Measurements from ENCODE around the gene HAGH. TPM values are rescaled to one million over a fixed set of nuclear protein-coding genes. Genes with fewer than 3 reads are reported as not detected.

The HAGH gene
- total and polyA plus RNA-seq, 9 of the 15 experiments (the other 6 are each of a cell fraction or from before 2014, with no cell fraction given) = 0.46 to 35.1 (median 16.8) TPM

- no peak for TF ChIP-seq ZFP1 (CRISPR knock-in tag; IDR thresholded peaks at IDR 0.05)
- no peak for TF ChIP-seq MEF2D (tag; conservative IDR thresholded peaks at IDR 0.05; ENCODE audit: low read depth)
- TF ChIP-seq SMAD3 (CRISPR knock-in tag; conservative IDR thresholded peaks at IDR 0.05) = no peak
- no peak for TF ChIP-seq GTF3C2 (IDR thresholded peaks at IDR 0.05; ENCODE audit: borderline replicate concordance, extremely low read depth, insufficient read length)
- TF ChIP-seq YY1 (IDR thresholded peaks at IDR 0.05; ENCODE audit: borderline replicate concordance in 1 of 3, control insufficient read depth in 1 of 3, extremely low read depth in 1 of 3, insufficient read depth in 3 of 3, insufficient read length in 1 of 3, insufficient replicate concordance in 2 of 3, low read depth in 1 of 3, low read length in 2 of 3) = peak in 2 of 3 experiments; percentile 71 to 84
- no peak for TF ChIP-seq TAF7 (tag; IDR thresholded peaks at IDR 0.05)
- peak; percentile 99 for TF ChIP-seq VEZF1 (CRISPR knock-in tag; IDR thresholded peaks at IDR 0.05)
- TF ChIP-seq FOXP1 (CRISPR knock-in tag; IDR thresholded peaks at IDR 0.05) = no peak; the same call in 1 of the 2 replicates
- no peak for TF ChIP-seq HNRNPH1 (optimal IDR thresholded peaks at IDR 0.05; ENCODE audit: low read depth, low read length)
- TF ChIP-seq TEAD1 (CRISPR knock-in tag; IDR thresholded peaks at IDR 0.05) = peak in 1 of 2 experiments; percentile 7; a peak in 1 of 4 replicates
- peak; percentile 65; the same call in 1 of the 2 replicates for TF ChIP-seq SIN3B (IDR thresholded peaks at IDR 0.05; ENCODE audit: low read depth)
- TF ChIP-seq RBM15 (IDR thresholded peaks at IDR 0.05; ENCODE audit: insufficient read depth, low read length) = no peak
- TF ChIP-seq THAP12 (CRISPR knock-in tag; IDR thresholded peaks at IDR 0.05) = peak; percentile 30; the same call in 1 of the 2 replicates
- no peak for TF ChIP-seq HSF4 (CRISPR knock-in tag; IDR thresholded peaks at IDR 0.05; ENCODE audit: borderline replicate concordance)
- no peak for TF ChIP-seq HMGXB4 (CRISPR knock-in tag; IDR thresholded peaks at IDR 0.05)
- no peak for TF ChIP-seq NFIC (IDR thresholded peaks at IDR 0.05)
- no peak for TF ChIP-seq GABPB1 (CRISPR knock-in tag; IDR thresholded peaks at IDR 0.05)
- no peak for TF ChIP-seq ZNF184 (CRISPR knock-in tag; IDR thresholded peaks at IDR 0.05)
- TF ChIP-seq RB1 (IDR thresholded peaks at IDR 0.05; ENCODE audit: low read depth) = no peak
Measured at GRCh38 chr16:1771188-1771863, 55.3 kb downstream of the HAGH start, which contains the start of gene NME3 (continued).

All from K562 (cell line).